ENCODE results near the gene MEI4.

- no peak for TF ChIP-seq EZH2phosphoT487 (IDR thresholded peaks at IDR 0.05; ENCODE audit: borderline replicate concordance)
- TF ChIP-seq, protein P1, sequence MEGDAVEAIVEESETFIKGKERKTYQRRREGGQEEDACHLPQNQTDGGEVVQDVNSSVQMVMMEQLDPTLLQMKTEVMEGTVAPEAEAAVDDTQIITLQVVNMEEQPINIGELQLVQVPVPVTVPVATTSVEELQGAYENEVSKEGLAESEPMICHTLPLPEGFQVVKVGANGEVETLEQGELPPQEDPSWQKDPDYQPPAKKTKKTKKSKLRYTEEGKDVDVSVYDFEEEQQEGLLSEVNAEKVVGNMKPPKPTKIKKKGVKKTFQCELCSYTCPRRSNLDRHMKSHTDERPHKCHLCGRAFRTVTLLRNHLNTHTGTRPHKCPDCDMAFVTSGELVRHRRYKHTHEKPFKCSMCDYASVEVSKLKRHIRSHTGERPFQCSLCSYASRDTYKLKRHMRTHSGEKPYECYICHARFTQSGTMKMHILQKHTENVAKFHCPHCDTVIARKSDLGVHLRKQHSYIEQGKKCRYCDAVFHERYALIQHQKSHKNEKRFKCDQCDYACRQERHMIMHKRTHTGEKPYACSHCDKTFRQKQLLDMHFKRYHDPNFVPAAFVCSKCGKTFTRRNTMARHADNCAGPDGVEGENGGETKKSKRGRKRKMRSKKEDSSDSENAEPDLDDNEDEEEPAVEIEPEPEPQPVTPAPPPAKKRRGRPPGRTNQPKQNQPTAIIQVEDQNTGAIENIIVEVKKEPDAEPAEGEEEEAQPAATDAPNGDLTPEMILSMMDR (conservative IDR thresholded peaks at IDR 0.05; ENCODE audit: low read length) = no peak
Measured at GRCh38 chr6:77764364-77764763, 111.5 kb downstream of the MEI4 start.
